Measurements from ENCODE around the gene SYTL3.

GRCh38 chr6:158654498-158654897 lies 4.6 kb downstream of the SYTL3 start:
- TF ChIP-seq, protein P1, sequence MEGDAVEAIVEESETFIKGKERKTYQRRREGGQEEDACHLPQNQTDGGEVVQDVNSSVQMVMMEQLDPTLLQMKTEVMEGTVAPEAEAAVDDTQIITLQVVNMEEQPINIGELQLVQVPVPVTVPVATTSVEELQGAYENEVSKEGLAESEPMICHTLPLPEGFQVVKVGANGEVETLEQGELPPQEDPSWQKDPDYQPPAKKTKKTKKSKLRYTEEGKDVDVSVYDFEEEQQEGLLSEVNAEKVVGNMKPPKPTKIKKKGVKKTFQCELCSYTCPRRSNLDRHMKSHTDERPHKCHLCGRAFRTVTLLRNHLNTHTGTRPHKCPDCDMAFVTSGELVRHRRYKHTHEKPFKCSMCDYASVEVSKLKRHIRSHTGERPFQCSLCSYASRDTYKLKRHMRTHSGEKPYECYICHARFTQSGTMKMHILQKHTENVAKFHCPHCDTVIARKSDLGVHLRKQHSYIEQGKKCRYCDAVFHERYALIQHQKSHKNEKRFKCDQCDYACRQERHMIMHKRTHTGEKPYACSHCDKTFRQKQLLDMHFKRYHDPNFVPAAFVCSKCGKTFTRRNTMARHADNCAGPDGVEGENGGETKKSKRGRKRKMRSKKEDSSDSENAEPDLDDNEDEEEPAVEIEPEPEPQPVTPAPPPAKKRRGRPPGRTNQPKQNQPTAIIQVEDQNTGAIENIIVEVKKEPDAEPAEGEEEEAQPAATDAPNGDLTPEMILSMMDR (conservative IDR thresholded peaks at IDR 0.05; ENCODE audit: low read length): no peak
- TF ChIP-seq EZH2phosphoT487 (IDR thresholded peaks at IDR 0.05; ENCODE audit: borderline replicate concordance): no peak
